HG03439 (cell line): ENCODE results near the gene PEBP1.
A peak's percentile ranks its signal among the peaks of the same experiment; 100 is the strongest.

Source experiments
- ATAC-seq: cut with Tn5 transposase; IDR thresholded peaks from one replicate; pipeline ENCODE4 v1.9.1; 2021; ENCODE audit warnings: mild to moderate bottlenecking, moderate library complexity; ENCODE audit not compliant: unreplicated experiment

PEBP1 gene

GRCh38 chr12:118135788-118136558, at the start of gene PEBP1:
Gene PEBP1 (plus strand): TSS chr12:118136124. CDS start chr12:118136210, 86 bp downstream.
- ATAC-seq = peak; percentile 93

GRCh38 chr12:118089782-118090181, 46.1 kb upstream of the PEBP1 start:
- no peak for ATAC-seq

- no peak for ATAC-seq
These were observed 41.9 kb upstream of the PEBP1 start for GRCh38 chr12:118094039-118094438.

- ATAC-seq = no peak
These were observed 37.5 kb upstream of the PEBP1 start for GRCh38 chr12:118098401-118098800.

GRCh38 chr12:118098911-118099671, 36.8 kb upstream of the PEBP1 start:
- no peak for ATAC-seq

- no peak for ATAC-seq
These were observed 34.9 kb upstream of the PEBP1 start for GRCh38 chr12:118101051-118101450.

- no peak for ATAC-seq
These were observed 33.9 kb upstream of the PEBP1 start for GRCh38 chr12:118102070-118102469.

- no peak for ATAC-seq
These were observed 33.3 kb upstream of the PEBP1 start for GRCh38 chr12:118102609-118103008.

GRCh38 chr12:118103201-118103600, 32.7 kb upstream of the PEBP1 start:
- ATAC-seq = peak; percentile 20

GRCh38 chr12:118103601-118104382, 32.1 kb upstream of the PEBP1 start, which contains the start of gene VSIG10:
Gene VSIG10 (minus strand): TSS chr12:118104011. CDS start chr12:118103671, 340 bp downstream.
- ATAC-seq = peak; percentile 82

GRCh38 chr12:118107011-118107410, 28.9 kb upstream of the PEBP1 start:
- ATAC-seq = no peak

GRCh38 chr12:118107694-118108093, 28.2 kb upstream of the PEBP1 start:
- no peak for ATAC-seq

- ATAC-seq = no peak
These were observed 26.8 kb upstream of the PEBP1 start for GRCh38 chr12:118109088-118109487.

- no peak for ATAC-seq
These were observed 16.5 kb upstream of the PEBP1 start for GRCh38 chr12:118119449-118119879.

GRCh38 chr12:118120579-118121363, 15.2 kb upstream of the PEBP1 start:
- no peak for ATAC-seq

- ATAC-seq = no peak
These were observed 13.7 kb upstream of the PEBP1 start for GRCh38 chr12:118122264-118122663.

GRCh38 chr12:118124333-118124874, 11.5 kb upstream of the PEBP1 start:
- no peak for ATAC-seq

- ATAC-seq = no peak
These were observed 10.2 kb upstream of the PEBP1 start for GRCh38 chr12:118125743-118126118.

- no peak for ATAC-seq
These were observed 9.7 kb upstream of the PEBP1 start for GRCh38 chr12:118126119-118126757.

- ATAC-seq = no peak
These were observed 8.1 kb upstream of the PEBP1 start for GRCh38 chr12:118127867-118128266.
